K562 (cell line): Measurements from ENCODE around the gene PCBD1. TPM values are rescaled to one million over a fixed set of nuclear protein-coding genes. Genes with fewer than 3 reads are reported as not detected.

Experiments
- ATAC-seq: fragments of 200-7000 bp; cut with Tn5 transposase; 3 replicates; pipeline ENCODE4 v1.9.1; 2020; ENCODE audit warnings: moderate library complexity
- BruUV-seq: library from RNA; stranded (reverse); fragments of 400-500 nt; replicated peaks from 2 replicates; lab custom pipeline; 2021; lab: Mats Ljungman, UMichigan
- CTCF ChIA-PET: fragments of 300-600 bp; formaldehyde crosslinking; extraction: SDS; loops from one replicate; lab custom pipeline; 2021; ENCODE audit warnings: low intra/inter-chr PET ratio; lab: Yijun Ruan, JAX
- POLR2A ChIA-PET: fragments of 300-600, 350-650 bp; sonication (Branson Sonifier 250); formaldehyde crosslinking; extraction: SDS; loops from one replicate; lab custom pipeline; 2021; ENCODE audit warnings: antibody characterized with exemption, inconsistent platforms; lab: Yijun Ruan, JAX
- DNase-seq, 4 experiments: peaks; one replicate each; pipeline versions ENCODE4 v3.0.0 to v3.0.0-alpha.2; 2011 to 2018; ENCODE audit warnings: low spot score in 3 of 4, mixed read lengths in 3 of 4; ENCODE audit errors: extremely low read depth in 1 of 4
- FAIRE-seq: peaks from 2 replicates; lab custom pipeline; 2011; peaks lifted over from hg19 to GRCh38; lab: Jason Lieb, UNC
- H2AFZ ChIP-seq: 2 replicates; pipeline ENCODE4 v1.6.0; 2011; ENCODE audit warnings: low read depth, low read length, control low read depth, inconsistent platforms
- H3K27ac ChIP-seq: fragments of 200-600 bp; 3 replicates; pipeline ENCODE4 v1.8.0; 2011; ENCODE audit warnings: low read depth, mild to moderate bottlenecking, control low read depth, inconsistent platforms, low read length, moderate library complexity, mixed read lengths; ENCODE audit errors: extremely low read depth
- H3K27me3 ChIP-seq, 2 experiments: fragments of 300-600 bp in 1 of 2; 2 replicates in 1 of 2; 3 replicates in 1 of 2; pipeline versions ENCODE4 v1.6.0 to v1.8.0; 2011; ENCODE audit warnings: inconsistent platforms in 2 of 2, low read length in 2 of 2, mild to moderate bottlenecking in 1 of 2, mixed read lengths in 1 of 2, moderate library complexity in 1 of 2; ENCODE audit not compliant: control insufficient read depth in 2 of 2, insufficient read depth in 2 of 2
- H3K36me3 ChIP-seq: fragments of 300-600 bp; 3 replicates; pipeline ENCODE4 v1.8.0; 2011; ENCODE audit warnings: mild to moderate bottlenecking, low read length, inconsistent platforms; ENCODE audit not compliant: control insufficient read depth, insufficient read depth
- H3K4me1 ChIP-seq, 2 experiments: fragments of 200-600 bp in 1 of 2; replicated peaks in 1 of 2; 2 replicates in 1 of 2; 3 replicates in 1 of 2; pipeline versions ENCODE4 v1.5.1 to v1.8.0; 2011; ENCODE audit warnings: inconsistent platforms in 2 of 2, low read length in 2 of 2, mild to moderate bottlenecking in 1 of 2, mixed read lengths in 1 of 2, moderate library complexity in 1 of 2; ENCODE audit not compliant: control insufficient read depth in 2 of 2, insufficient read depth in 2 of 2
- H3K4me2 ChIP-seq: 2 replicates; pipeline ENCODE4 v1.6.1; 2011; ENCODE audit warnings: low read length, control low read depth, inconsistent platforms, mixed read lengths; ENCODE audit not compliant: insufficient read depth
- H3K4me3 ChIP-seq: fragments of 200-600 bp; sonication (generic), shearing (Covaris generic); 2 replicates; pipeline ENCODE4 v1.5.1; 2016; ENCODE audit warnings: control low read depth, inconsistent platforms
- H3K79me2 ChIP-seq: fragments of 200-600 bp; 3 replicates; pipeline ENCODE4 v1.8.0; 2011; ENCODE audit warnings: low read length, inconsistent platforms; ENCODE audit not compliant: control insufficient read depth, insufficient read depth
- H3K9ac ChIP-seq, 2 experiments: 2 replicates each; pipeline versions ENCODE4 v1.6.0 to v1.6.1; 2011; ENCODE audit warnings: low read depth in 2 of 2, low read length in 2 of 2, control low read depth in 1 of 2, inconsistent platforms in 1 of 2, mild to moderate bottlenecking in 1 of 2, mixed read lengths in 1 of 2; ENCODE audit not compliant: insufficient read depth in 1 of 2
- H3K9me1 ChIP-seq: one replicate; pipeline ENCODE4 v1.6.0; 2011; ENCODE audit warnings: inconsistent platforms, mild to moderate bottlenecking, low read length, moderate library complexity; ENCODE audit not compliant: control insufficient read depth, insufficient read depth
- H3K9me3 ChIP-seq: replicated peaks from 2 replicates; pipeline ENCODE4 v1.5.1; 2011; ENCODE audit warnings: low read depth, low read length, inconsistent platforms; ENCODE audit not compliant: control insufficient read depth, insufficient read depth
- H4K20me1 ChIP-seq: replicated peaks from 2 replicates; pipeline ENCODE4 v1.6.1; 2011; ENCODE audit warnings: low read length, inconsistent platforms, mixed read lengths; ENCODE audit not compliant: control insufficient read depth, insufficient read depth
- E2F3 ChIP-seq: fragments of 250-450 bp; sonication (Bioruptor Pico); IDR thresholded peaks from 2 replicates; pipeline ENCODE4 v1.4.0; 2020; ENCODE audit warnings: mild to moderate bottlenecking
- ESRRA ChIP-seq: fragments of 450-650 bp; IDR thresholded peaks from 2 replicates; pipeline ENCODE4 v1.6.1; 2014; ENCODE audit warnings: low read depth, mild to moderate bottlenecking, moderate library complexity, borderline replicate concordance
- KDM2B ChIP-seq: fragments of 250-450 bp; sonication (Bioruptor Pico); IDR thresholded peaks from 2 replicates; pipeline ENCODE4 v1.8.0; 2021; ENCODE audit warnings: mild to moderate bottlenecking, moderate library complexity
- RBM14 ChIP-seq: fragments of 200-400 bp; formaldehyde crosslinking; IDR thresholded peaks from 2 replicates; pipeline ENCODE4 v1.6.1; 2018; ENCODE audit warnings: low read depth, mild to moderate bottlenecking, low read length, moderate library complexity, borderline replicate concordance; ENCODE audit not compliant: insufficient read depth
- ZNF311 ChIP-seq: fragments of 250-450 bp; sonication (Bioruptor Pico); IDR thresholded peaks from 2 replicates; pipeline ENCODE4 v1.4.0; 2020; ENCODE audit warnings: mild to moderate bottlenecking, moderate library complexity
- ZNF695 ChIP-seq: fragments of 450-650 bp; formaldehyde crosslinking; IDR thresholded peaks from 2 replicates; pipeline ENCODE4 v1.4.0; 2020; ENCODE audit warnings: mild to moderate bottlenecking, moderate library complexity
- WGBS: fragments of 100-300 bp; shearing (Covaris generic); methylation state at CpG from one replicate; pipeline ENCODE4 v1.1.6; 2016; ENCODE audit warnings: low coverage, mixed read lengths; ENCODE audit not compliant: insufficient coverage; ENCODE audit errors: missing lambda C conversion rate; 5-methylcytosine and 5-hydroxymethylcytosine counted together
- in situ Hi-C: fragments of 300-500 bp; cut with MboI; formaldehyde crosslinking; loops from 4 replicates; pipeline ENCODE4 v1.15.0; 2018; ENCODE audit warnings: inconsistent platforms, mixed read lengths
- intact Hi-C: fragments of 100-400 bp; cut with micrococcal nuclease; formaldehyde crosslinking; loops from 2 replicates; pipeline ENCODE4 v1.14.2; 2022
- polyA plus RNA-seq, 8 experiments: library from polyadenylated mRNA; depleted of rRNA in 4 of 8; stranded (reverse) in 5 of 8; unstranded in 3 of 8; fragments of >200 nt; fragmentation: Nextera tagmentation in 2 of 8; fragmentation: Illumina TruSeq in 1 of 8; extraction: Ambion mirVana in 2 of 8; extraction: Trizol in 1 of 8; gene quantifications; 2 replicates each; pipeline versions ENCODE4 v1.2.1 to v1.2.3, GENCODE V29; 2011 to 2014; ENCODE audit warnings: inconsistent platforms in 1 of 8, missing spikeins in 1 of 8
- total RNA-seq, 7 experiments: library from RNA; depleted of rRNA in 6 of 7; stranded (reverse); fragments of >200 nt in 6 of 7; fragmentation: Illumina TruSeq in 2 of 7; extraction: Trizol in 2 of 7; gene quantifications; 2 replicates each; pipeline versions ENCODE4 v1.2.1 to v1.2.3, GENCODE V29; 2011 to 2021; ENCODE audit warnings: low replicate concordance in 1 of 7
- TF ChIP-seq, protein P1 (sequence below): fragments of 250-450 bp; sonication (Bioruptor Pico); IDR thresholded peaks from 2 replicates; pipeline ENCODE4 v1.8.0; 2022; ENCODE audit warnings: moderate library complexity, mild to moderate bottlenecking, inconsistent platforms
- TF ChIP-seq, protein P2 (sequence below): fragments of 250-450 bp; sonication (Bioruptor Pico); IDR thresholded peaks from 2 replicates; pipeline ENCODE4 v1.5.0; 2020; ENCODE audit warnings: mild to moderate bottlenecking

Gene PCBD1
- total and polyA plus RNA-seq, 9 of the 15 experiments (the other 6 are each of a cell fraction or from before 2014, with no cell fraction given) = 14.6 to 109 (median 57.0) TPM

DNA sequence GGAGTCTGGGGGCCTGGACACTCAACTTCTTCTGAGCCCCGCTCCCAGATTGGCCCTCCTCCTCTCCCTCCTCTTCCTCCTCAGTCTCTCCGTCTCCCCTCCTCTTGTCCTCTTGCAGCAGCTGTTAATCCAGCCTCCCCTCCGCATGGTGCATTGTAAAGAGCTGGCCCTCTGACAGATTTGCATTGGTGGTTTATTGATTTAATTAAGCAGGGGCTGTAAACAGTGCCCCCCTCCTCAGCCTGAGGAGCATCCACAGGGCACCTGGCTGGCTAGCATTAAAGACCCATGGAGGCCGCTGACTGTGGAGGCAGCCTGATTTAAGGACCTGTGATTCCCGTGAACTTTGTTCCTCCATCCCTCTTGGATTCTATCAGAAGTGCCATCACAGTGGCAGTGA is 28.9 kb upstream of the PCBD1 start:
- no peak for TF ChIP-seq ZNF311
- TF ChIP-seq, protein P1, sequence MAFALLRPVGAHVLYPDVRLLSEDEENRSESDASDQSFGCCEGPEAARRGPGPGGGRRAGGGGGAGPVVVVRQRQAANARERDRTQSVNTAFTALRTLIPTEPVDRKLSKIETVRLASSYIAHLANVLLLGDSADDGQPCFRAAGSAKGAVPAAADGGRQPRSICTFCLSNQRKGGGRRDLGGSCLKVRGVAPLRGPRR (CRISPR knock-in tag) = no peak
- TF ChIP-seq, protein P2, sequence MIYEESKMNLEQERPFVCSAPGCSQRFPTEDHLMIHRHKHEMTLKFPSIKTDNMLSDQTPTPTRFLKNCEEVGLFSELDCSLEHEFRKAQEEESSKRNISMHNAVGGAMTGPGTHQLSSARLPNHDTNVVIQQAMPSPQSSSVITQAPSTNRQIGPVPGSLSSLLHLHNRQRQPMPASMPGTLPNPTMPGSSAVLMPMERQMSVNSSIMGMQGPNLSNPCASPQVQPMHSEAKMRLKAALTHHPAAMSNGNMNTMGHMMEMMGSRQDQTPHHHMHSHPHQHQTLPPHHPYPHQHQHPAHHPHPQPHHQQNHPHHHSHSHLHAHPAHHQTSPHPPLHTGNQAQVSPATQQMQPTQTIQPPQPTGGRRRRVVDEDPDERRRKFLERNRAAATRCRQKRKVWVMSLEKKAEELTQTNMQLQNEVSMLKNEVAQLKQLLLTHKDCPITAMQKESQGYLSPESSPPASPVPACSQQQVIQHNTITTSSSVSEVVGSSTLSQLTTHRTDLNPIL (CRISPR knock-in tag) = no peak
- TF ChIP-seq ZNF695 (CRISPR knock-in tag) = no peak
- no peak for TF ChIP-seq E2F3 (CRISPR knock-in tag)
- no peak for TF ChIP-seq RBM14
- TF ChIP-seq ESRRA = no peak
- TF ChIP-seq KDM2B (CRISPR knock-in tag) = no peak
- ChIA-PET CTCF (interaction anchor here (0.6 kb wide), 1 partner anchor 221 kb away, joined by 3 read pairs; no protein-coding TSS in a partner anchor), POLR2A (interaction anchor here (0.5 kb wide), 1 partner anchor 16 kb away, joined by 3 read pairs; no protein-coding TSS in a partner anchor)
- H3K79me2 ChIP-seq = no peaks in the 10 kb centered on the region
- H3K9ac ChIP-seq = no peak overlapping the region
- no peaks in the 10 kb centered on the region for H3K9me1 ChIP-seq
- in situ Hi-C loops = no loop called here
- 0% methylated on average over 5 of the region's 5 CpGs for WGBS
- no peak overlapping the region for H3K27ac ChIP-seq
- ATAC-seq (no peak), DNase-seq (no peak), FAIRE-seq (no peak)
- peaks cover 0 to 6% of the 10 kb centered on the region in 2 experiments; a peak in 1 of 5 replicates for H3K4me1 ChIP-seq
- H3K27me3 ChIP-seq = peaks cover 37 to 86% of the 10 kb centered on the region in 2 experiments
- peaks cover 17% of the 10 kb centered on the region for H4K20me1 ChIP-seq
- intact Hi-C loops = no loop called here
- H3K9me3 ChIP-seq = no peaks in the 10 kb centered on the region
- H3K4me3 ChIP-seq = no peak overlapping the region
- no peak overlapping the region for H3K4me2 ChIP-seq
- BruUV-seq = no TSS peak
- H2AFZ ChIP-seq = no peak overlapping the region
- H3K36me3 ChIP-seq = no peaks in the 10 kb centered on the region
